ENCODE data around the gene FKBP3.

GRCh38 chr14:45145214-45145613, 10.9 kb upstream of the FKBP3 start:
- TF ChIP-seq CTCF (IDR thresholded peaks at IDR 0.05): no peak
- no peak for TF ChIP-seq POLR2A (IDR thresholded peaks at IDR 0.05)
